Stomach (tissue), 9 donors: ENCODE results near the gene KIAA1671. TPM values are rescaled to one million over a fixed set of nuclear protein-coding genes. Genes with fewer than 3 reads are reported as not detected.

Source experiments
- DNase-seq, 2 donors: peaks; one replicate each; pipeline versions ENCODE4 v3.0.0 to v3.0.0-alpha.2; 2013 to 2019
- H3K27ac ChIP-seq, 5 donors: fragments of 200-600 bp in 4 of 5; sonication (generic) in 4 of 5; one replicate each; pipeline ENCODE4 v1.5.1; 2013 to 2019; ENCODE audit warnings: mild to moderate bottlenecking in 1 of 5, moderate library complexity in 1 of 5
- H3K27me3 ChIP-seq, 3 donors: fragments of 200-600 bp; sonication (generic); one replicate each; pipeline ENCODE4 v1.5.1; 2017 to 2019; ENCODE audit warnings: mixed run types in 1 of 3
- H3K36me3 ChIP-seq, 4 donors: fragments of 200-600 bp; sonication (generic); 1 replicate in 3 of 4; 2 replicates in 1 of 4; pipeline ENCODE4 v1.5.1; 2016 to 2019
- H3K4me1 ChIP-seq, 4 donors: fragments of 200-600 bp; sonication (generic); one replicate each; pipeline ENCODE4 v1.5.1; 2016 to 2019
- H3K4me3 ChIP-seq, 4 donors: fragments of 200-600 bp; sonication (generic) in 3 of 4; one replicate each; pipeline ENCODE4 v1.5.1; 2016 to 2019; ENCODE audit warnings: mild to moderate bottlenecking in 1 of 4
- H3K9me3 ChIP-seq, 4 donors: fragments of 200-600 bp; sonication (generic); one replicate each; pipeline ENCODE4 v1.5.1; 2016 to 2019
- EP300 ChIP-seq: sonication (generic); formaldehyde crosslinking; IDR thresholded peaks from one replicate; pipeline ENCODE4 v1.6.1; 2017; ENCODE audit warnings: antibody characterized with exemption
- POLR2A ChIP-seq, 4 donors: fragments of 450-650 bp; IDR thresholded peaks; one replicate each; pipeline ENCODE4 v1.6.1; 2016; ENCODE audit warnings: antibody characterized with exemption in 4 of 4, control low read depth in 2 of 4, mild to moderate bottlenecking in 1 of 4, moderate library complexity in 1 of 4
- POLR2AphosphoS5 ChIP-seq, 3 donors: sonication (generic); formaldehyde crosslinking; IDR thresholded peaks; one replicate each; pipeline ENCODE4 v1.6.1; 2016; ENCODE audit warnings: antibody characterized with exemption in 3 of 3
- WGBS, 5 donors: extraction: QIAGEN DNeasy Blood & Tissue Kit in 3 of 5; methylation state at CpG; one replicate each; pipeline versions ENCODE4 v1.1.5 to v1.1.7; 2013 to 2018; 5-methylcytosine and 5-hydroxymethylcytosine counted together
- intact Hi-C: fragments of 100-400 bp; cut with DNase I; formaldehyde crosslinking; loops from one replicate; pipeline ENCODE4 v1.15.1; 2023; ENCODE audit warnings: low total_unique reads
- polyA plus RNA-seq, 3 donors: library from polyadenylated mRNA; stranded (reverse); fragments of 200-250 nt; gene quantifications; one replicate each; pipeline ENCODE4 v1.2.3, GENCODE V29; 2013
- total RNA-seq, 5 donors: library from RNA; depleted of rRNA; stranded (reverse); fragments of >200 nt; gene quantifications; one replicate each; pipeline versions ENCODE4 v1.1.0 to v1.2.3, GENCODE V29; 2014 to 2016
- TF ChIP-seq, protein P1 (sequence below), 7 experiments: fragments of 450-650 bp in 4 of 7; fragments of 200-600 bp in 3 of 7; sonication (generic) in 3 of 7; IDR thresholded peaks; one replicate each; pipeline ENCODE4 v1.5.1; 2016 to 2019; ENCODE audit warnings: antibody characterized with exemption in 7 of 7, control low read depth in 2 of 7, mild to moderate bottlenecking in 1 of 7
- donor health status: healthy with polysubstance abuse.
- donor health status: Bipolar disorder and iron deficiency.
- donor health status: healthy.

Gene KIAA1671
- total and polyA plus RNA-seq, 8 donors = 5.7 to 80.5 (median 32.5) TPM

DNA sequence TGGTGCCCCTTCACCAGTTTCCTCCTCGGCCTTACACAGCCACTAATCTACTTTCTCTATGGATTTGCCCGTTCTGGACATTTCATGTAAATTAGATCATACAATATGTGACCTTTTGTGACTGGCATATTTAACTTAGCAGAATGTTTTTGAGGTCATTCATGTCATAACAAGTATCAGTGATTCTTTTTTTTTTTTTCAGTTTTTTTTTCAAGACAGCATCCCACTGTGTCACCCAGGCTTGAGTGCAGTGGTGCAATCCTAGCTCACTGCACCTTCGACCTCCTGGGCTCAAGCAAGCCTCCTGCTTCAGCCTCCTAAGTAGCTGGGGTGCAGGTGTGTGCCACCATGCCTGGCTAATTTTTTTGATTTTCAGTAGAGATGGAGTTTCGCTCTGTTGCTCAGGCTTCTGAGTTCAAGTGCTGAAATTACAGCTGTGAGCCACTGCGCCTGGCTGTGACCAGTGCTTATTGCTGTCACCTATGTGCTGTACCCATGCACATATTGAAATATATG, 22.7 kb downstream of the KIAA1671 start:
- intact Hi-C loops = no loop called here

DNA sequence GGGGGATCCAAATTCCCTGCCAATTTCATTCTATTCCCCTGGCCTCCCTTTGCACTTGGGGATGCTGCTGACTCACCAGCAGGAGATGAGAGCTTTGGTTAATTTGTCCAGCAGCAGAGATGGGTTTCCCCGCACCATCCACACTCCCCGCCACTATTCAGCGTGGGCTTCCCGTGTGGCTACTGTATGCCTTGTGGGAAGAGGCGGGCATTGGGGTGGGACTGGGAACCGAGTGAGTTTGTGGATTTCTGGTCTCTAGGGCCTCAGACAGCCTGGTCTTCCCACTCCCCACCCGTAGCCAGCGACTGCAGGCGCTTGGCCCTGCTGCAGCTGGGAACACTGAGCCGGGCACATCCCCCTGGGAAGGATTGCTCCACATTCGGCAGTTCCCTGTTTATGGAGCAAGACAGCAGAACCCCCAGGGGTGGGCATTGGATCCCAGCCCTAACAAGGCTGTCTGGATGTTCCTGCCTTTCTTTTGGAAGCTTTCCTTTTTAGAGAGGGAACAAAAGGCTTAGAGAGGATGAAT, 23.4 kb downstream of the KIAA1671 start:
- WGBS, 5 donors = 44 to 74% (median 57%) methylated on average over 11 of the region's 11 CpGs
- TF ChIP-seq EP300 = no peak
- TF ChIP-seq POLR2A (IDR thresholded peaks at IDR 0.05) = no peak
- TF ChIP-seq, protein P1, sequence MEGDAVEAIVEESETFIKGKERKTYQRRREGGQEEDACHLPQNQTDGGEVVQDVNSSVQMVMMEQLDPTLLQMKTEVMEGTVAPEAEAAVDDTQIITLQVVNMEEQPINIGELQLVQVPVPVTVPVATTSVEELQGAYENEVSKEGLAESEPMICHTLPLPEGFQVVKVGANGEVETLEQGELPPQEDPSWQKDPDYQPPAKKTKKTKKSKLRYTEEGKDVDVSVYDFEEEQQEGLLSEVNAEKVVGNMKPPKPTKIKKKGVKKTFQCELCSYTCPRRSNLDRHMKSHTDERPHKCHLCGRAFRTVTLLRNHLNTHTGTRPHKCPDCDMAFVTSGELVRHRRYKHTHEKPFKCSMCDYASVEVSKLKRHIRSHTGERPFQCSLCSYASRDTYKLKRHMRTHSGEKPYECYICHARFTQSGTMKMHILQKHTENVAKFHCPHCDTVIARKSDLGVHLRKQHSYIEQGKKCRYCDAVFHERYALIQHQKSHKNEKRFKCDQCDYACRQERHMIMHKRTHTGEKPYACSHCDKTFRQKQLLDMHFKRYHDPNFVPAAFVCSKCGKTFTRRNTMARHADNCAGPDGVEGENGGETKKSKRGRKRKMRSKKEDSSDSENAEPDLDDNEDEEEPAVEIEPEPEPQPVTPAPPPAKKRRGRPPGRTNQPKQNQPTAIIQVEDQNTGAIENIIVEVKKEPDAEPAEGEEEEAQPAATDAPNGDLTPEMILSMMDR (IDR thresholded peaks at IDR 0.05) = no peak
- TF ChIP-seq POLR2AphosphoS5 (IDR thresholded peaks at IDR 0.05) = no peak
- H3K27me3 ChIP-seq = no peaks in the 10 kb centered on the region
- no peaks in the 10 kb centered on the region for H3K9me3 ChIP-seq
- H3K4me1 ChIP-seq = peaks cover 22 to 53% (median 29%) of the 10 kb centered on the region in 4 donors
- intact Hi-C loops = no loop called here
- H3K4me3 ChIP-seq = no peak overlapping the region
- peak in 1 of 2 donors; percentile 29 for DNase-seq
- H3K36me3 ChIP-seq = no peaks in the 10 kb centered on the region
- H3K27ac ChIP-seq = peak overlapping the region; percentile 46 to 76 (median 75)

More for the DNA sequence above, 22.7 kb downstream of the KIAA1671 start:
- H3K4me3 ChIP-seq = no peak overlapping the region
- no peaks in the 10 kb centered on the region for H3K27me3 ChIP-seq
- DNase-seq = no peak
- peaks cover 22 to 48% (median 29%) of the 10 kb centered on the region in 4 donors for H3K4me1 ChIP-seq
- no peaks in the 10 kb centered on the region for H3K36me3 ChIP-seq
- WGBS, 5 donors = 78 to 88% (median 81%) methylated on average over 5 of the region's 5 CpGs
- H3K27ac ChIP-seq = peak overlapping the region in 1 of 5 donors; percentile 76
- H3K9me3 ChIP-seq = no peaks in the 10 kb centered on the region
- TF ChIP-seq POLR2A (IDR thresholded peaks at IDR 0.05) (no peak), EP300 (no peak)

- no peaks in the 10 kb centered on the region for H3K9me3 ChIP-seq
- H3K27me3 ChIP-seq = no peaks in the 10 kb centered on the region
- intact Hi-C loops = no loop called here
- H3K4me3 ChIP-seq = no peak overlapping the region
- peak overlapping the region in 4 of 5 donors; percentile 73 to 76 (median 75) for H3K27ac ChIP-seq
- DNase-seq = peak in 1 of 2 donors; percentile 68
- TF ChIP-seq, protein P1 (IDR thresholded peaks at IDR 0.05) = no peak
- TF ChIP-seq EP300 = no peak
- TF ChIP-seq POLR2A (IDR thresholded peaks at IDR 0.05) = no peak
- no peak for TF ChIP-seq POLR2AphosphoS5 (IDR thresholded peaks at IDR 0.05)
- no peaks in the 10 kb centered on the region for H3K36me3 ChIP-seq
- 65 to 70% (median 68%) methylated on average over 14 to 18 of the region's 18 CpGs for WGBS, 5 donors
- H3K4me1 ChIP-seq = peaks cover 22 to 54% (median 29%) of the 10 kb centered on the region in 4 donors
Observed at GRCh38 chr22:24976442-24977218, 24.1 kb downstream of the KIAA1671 start.

GRCh38 chr22:24977370-24978221, 25.1 kb downstream of the KIAA1671 start:
- Histone ChIP-seq H3K9me3 (no peaks in the 10 kb centered on the region), H3K27ac (peak overlapping the region; percentile 43 to 76 (median 75)), H3K36me3 (no peaks in the 10 kb centered on the region), H3K27me3 (no peaks in the 10 kb centered on the region), H3K4me3 (no peak overlapping the region), H3K4me1 (peaks cover 22 to 58% (median 29%) of the 10 kb centered on the region in 4 donors)
- peak in 1 of 2 donors; percentile 78 for DNase-seq
- 33 to 42% (median 40%) methylated on average over 9 to 12 of the region's 12 CpGs for WGBS, 5 donors
- TF ChIP-seq, protein P1 (IDR thresholded peaks at IDR 0.05) = no peak
- TF ChIP-seq EP300 = no peak
- TF ChIP-seq POLR2A (IDR thresholded peaks at IDR 0.05) = no peak
- intact Hi-C loops = no loop called here
